Glutamatergic neuron (in vitro differentiated cells): Measurements from ENCODE around the gene HELZ2. TPM values are rescaled to one million over a fixed set of nuclear protein-coding genes. Genes with fewer than 3 reads are reported as not detected.

ENCODE experiments used
- DNase-seq: peaks from one replicate; pipeline ENCODE4 v3.0.0; 2022
- H3K27ac Mint-ChIP-seq: one replicate; pipeline ENCODE4 v1.8.0; 2020; ENCODE audit warnings: mild to moderate bottlenecking, mixed read lengths, inconsistent platforms; ENCODE audit not compliant: unreplicated experiment
- H3K27me3 Mint-ChIP-seq: one replicate; pipeline ENCODE4 v1.8.0; 2020; ENCODE audit warnings: mild to moderate bottlenecking, moderate library complexity, mixed read lengths, inconsistent platforms; ENCODE audit not compliant: unreplicated experiment
- H3K36me3 Mint-ChIP-seq: one replicate; pipeline ENCODE4 v1.8.0; 2020; ENCODE audit warnings: mild to moderate bottlenecking, mixed read lengths, inconsistent platforms; ENCODE audit not compliant: unreplicated experiment
- H3K4me1 Mint-ChIP-seq: one replicate; pipeline ENCODE4 v1.8.0; 2020; ENCODE audit warnings: mild to moderate bottlenecking, low read depth, mixed read lengths, inconsistent platforms; ENCODE audit not compliant: unreplicated experiment
- H3K4me3 Mint-ChIP-seq: one replicate; pipeline ENCODE4 v1.8.0; 2020; ENCODE audit warnings: mild to moderate bottlenecking, mixed read lengths, inconsistent platforms; ENCODE audit not compliant: unreplicated experiment
- H3K9me3 Mint-ChIP-seq: one replicate; pipeline ENCODE4 v1.8.0; 2020; ENCODE audit warnings: mild to moderate bottlenecking, moderate library complexity, mixed read lengths, inconsistent platforms; ENCODE audit not compliant: unreplicated experiment
- CTCF ChIP-seq: fragments of 200-600 bp; sonication (generic); IDR thresholded peaks from one replicate; pipeline ENCODE4 v1.5.0; 2021; ENCODE audit not compliant: partially characterized antibody, unreplicated experiment
- total RNA-seq: library from RNA; stranded (reverse); fragmentation: NEBNext Ultra II Directional; extraction: Animal tissue kit (Norgen Biotek cat#: 25700); gene quantifications from one replicate; pipeline ENCODE4 v1.2.1, GENCODE V29; 2021; ENCODE audit not compliant: unreplicated experiment

HELZ2 gene
- total RNA-seq, 1 donor from 2014 or later: 87.7 TPM

GRCh38 chr20:63527184-63527583 is 46.9 kb downstream of the HELZ2 start:
- no peak for TF ChIP-seq CTCF
- Mint-ChIP-seq H3K4me3 (no peak overlapping the region), H3K9me3 (peaks cover 17% of the 10 kb centered on the region), H3K27ac (no peak overlapping the region), H3K36me3 (peaks cover 3% of the 10 kb centered on the region), H3K27me3 (peaks cover 17% of the 10 kb centered on the region), H3K4me1 (peaks cover 11% of the 10 kb centered on the region)
- DNase-seq: no peak

- no peak for DNase-seq
- H3K27ac Mint-ChIP-seq: no peak overlapping the region
- H3K36me3 Mint-ChIP-seq: peaks cover 3% of the 10 kb centered on the region
- no peak for TF ChIP-seq CTCF
- H3K9me3 Mint-ChIP-seq: peaks cover 14% of the 10 kb centered on the region
- H3K27me3 Mint-ChIP-seq: peaks cover 14% of the 10 kb centered on the region
- no peak overlapping the region for H3K4me3 Mint-ChIP-seq
- H3K4me1 Mint-ChIP-seq: peaks cover 7% of the 10 kb centered on the region
Observed at GRCh38 chr20:63525971-63526370, 48.1 kb downstream of the HELZ2 start.

GRCh38 chr20:63525185-63525584 is 48.9 kb downstream of the HELZ2 start:
- Mint-ChIP-seq H3K27me3 (peaks cover 14% of the 10 kb centered on the region), H3K9me3 (peaks cover 14% of the 10 kb centered on the region), H3K36me3 (peaks cover 3% of the 10 kb centered on the region), H3K4me3 (no peak overlapping the region), H3K4me1 (peaks cover 7% of the 10 kb centered on the region), H3K27ac (no peak overlapping the region)
- DNase-seq: no peak
- TF ChIP-seq CTCF: no peak

Other genes starting within 250 kb of the HELZ2 start
- 165 TPM for gene CHRNA4, start 212.9 kb downstream of the HELZ2 start, total RNA-seq
- gene KCNQ2, start 101.6 kb downstream of the HELZ2 start, total RNA-seq: 354 TPM
- 55.3 TPM for gene EEF1A2, start 75.2 kb downstream of the HELZ2 start, total RNA-seq
- gene PPDPF, start 53.5 kb downstream of the HELZ2 start, total RNA-seq: 293 TPM
- 0.17 TPM for gene PTK6, start 36.9 kb downstream of the HELZ2 start, total RNA-seq
- not detected for gene SRMS, start 26.5 kb downstream of the HELZ2 start, total RNA-seq
- 9.3 TPM for gene FNDC11, start 20.1 kb downstream of the HELZ2 start, total RNA-seq
- gene GMEB2, start 52.9 kb upstream of the HELZ2 start, total RNA-seq: 12.8 TPM
- gene STMN3, start 79.2 kb upstream of the HELZ2 start, total RNA-seq: 459 TPM
- gene RTEL1, start 84.1 kb upstream of the HELZ2 start, total RNA-seq: 36.3 TPM
- not detected for gene TNFRSF6B, start 122.4 kb upstream of the HELZ2 start, total RNA-seq
- gene ARFRP1, start 133.7 kb upstream of the HELZ2 start, total RNA-seq: 51.9 TPM
- gene ZGPAT, start 133.8 kb upstream of the HELZ2 start, total RNA-seq: 41.5 TPM
- 16.6 TPM for gene LIME1, start 162.4 kb upstream of the HELZ2 start, total RNA-seq
- 47.9 TPM for gene SLC2A4RG, start 165.5 kb upstream of the HELZ2 start, total RNA-seq